Measurements from ENCODE around the gene ZNF444.
"Not testable (repeated sequence)": the region's sequence is repeated elsewhere in the genome, so short reads cannot be mapped to it uniquely, and the experiment has no call there.

ZNF444 gene

GRCh38 chr19:56145698-56146097, 4.6 kb downstream of the ZNF444 start:
- DNase-seq (ENCODE audit: low read depth, low spot score), result no peak

- DNase-seq (ENCODE audit: low read depth, low spot score), result no peak
Measured at GRCh38 chr19:56146904-56147303, 5.8 kb downstream of the ZNF444 start.

GRCh38 chr19:56147307-56147706, 6.2 kb downstream of the ZNF444 start:
- no peak for DNase-seq (ENCODE audit: low read depth, low spot score)

GRCh38 chr19:56148096-56148495, 7.0 kb downstream of the ZNF444 start:
- DNase-seq (ENCODE audit: low read depth, low spot score), result no peak

GRCh38 chr19:56148955-56149655, 8.0 kb downstream of the ZNF444 start:
- DNase-seq (ENCODE audit: low read depth, low spot score), result not testable (repeated sequence)

GRCh38 chr19:56149656-56150038, 8.6 kb downstream of the ZNF444 start:
- no peak for DNase-seq (ENCODE audit: low read depth, low spot score)

- DNase-seq (ENCODE audit: low read depth, low spot score), result no peak
Measured at GRCh38 chr19:56150358-56150757, 9.3 kb downstream of the ZNF444 start.

- DNase-seq (ENCODE audit: low read depth, low spot score), result no peak
Measured at GRCh38 chr19:56152644-56153043, 11.6 kb downstream of the ZNF444 start.

GRCh38 chr19:56153507-56153906, 12.4 kb downstream of the ZNF444 start:
- DNase-seq (ENCODE audit: low read depth, low spot score), result no peak

GRCh38 chr19:56155124-56155687, 14.1 kb downstream of the ZNF444 start:
- no peak for DNase-seq (ENCODE audit: low read depth, low spot score)

GRCh38 chr19:56156768-56157167, 15.7 kb downstream of the ZNF444 start:
- DNase-seq (ENCODE audit: low read depth, low spot score), result no peak

GRCh38 chr19:56158170-56158757, 17.2 kb downstream of the ZNF444 start:
- no peak for DNase-seq (ENCODE audit: low read depth, low spot score)

- DNase-seq (ENCODE audit: low read depth, low spot score), result no peak
Measured at GRCh38 chr19:56159009-56159559, 18.0 kb downstream of the ZNF444 start.

- no peak for DNase-seq (ENCODE audit: low read depth, low spot score)
Measured at GRCh38 chr19:56159622-56160271, 18.7 kb downstream of the ZNF444 start.

GRCh38 chr19:56161534-56161933, 20.4 kb downstream of the ZNF444 start:
- no peak for DNase-seq (ENCODE audit: low read depth, low spot score)

- DNase-seq (ENCODE audit: low read depth, low spot score), result no peak
Measured at GRCh38 chr19:56162258-56162657, 21.2 kb downstream of the ZNF444 start.

- no peak for DNase-seq (ENCODE audit: low read depth, low spot score)
Measured at GRCh38 chr19:56163097-56163496, 22.0 kb downstream of the ZNF444 start.

GRCh38 chr19:56167064-56167578, 26.0 kb downstream of the ZNF444 start:
- DNase-seq (ENCODE audit: low read depth, low spot score), result no peak

GRCh38 chr19:56170261-56170660, 29.2 kb downstream of the ZNF444 start:
- no peak for DNase-seq (ENCODE audit: low read depth, low spot score)

GRCh38 chr19:56174086-56174485, 33.0 kb downstream of the ZNF444 start:
- DNase-seq (ENCODE audit: low read depth, low spot score), result no peak

GRCh38 chr19:56174550-56174949, 33.5 kb downstream of the ZNF444 start:
- DNase-seq (ENCODE audit: low read depth, low spot score), result no peak

GRCh38 chr19:56175861-56176307, 34.8 kb downstream of the ZNF444 start, which contains the start of gene GALP:
GALP (plus strand) TSS chr19:56176008; CDS start chr19:56177109, 1,101 bp downstream.
- not testable (repeated sequence) for DNase-seq (ENCODE audit: low read depth, low spot score)
